GM12878 (cell line): ENCODE measurements around the gene LPCAT4. TPM values are rescaled to one million over a fixed set of nuclear protein-coding genes. Genes with fewer than 3 reads are reported as not detected.

Source experiments
- CBFB ChIP-seq: IDR thresholded peaks from 2 replicates; pipeline ENCODE4 v1.6.1; 2016; ENCODE audit warnings: antibody characterized with exemption, low read depth
- E4F1 ChIP-seq: fragments of 450-650 bp; IDR thresholded peaks from 2 replicates; pipeline ENCODE4 v1.6.1; 2018; ENCODE audit warnings: borderline replicate concordance, mild to moderate bottlenecking; ENCODE audit not compliant: partially characterized antibody
- HDAC6 ChIP-seq: fragments of 200-600 bp; sonication (generic); IDR thresholded peaks from one replicate; pipeline ENCODE4 v1.8.0; 2017; ENCODE audit warnings: antibody characterized with exemption; ENCODE audit not compliant: unreplicated experiment
- KDM1A ChIP-seq: fragments of 200-600 bp; sonication (generic); IDR thresholded peaks from 2 replicates; pipeline ENCODE4 v1.6.1; 2016; ENCODE audit warnings: borderline replicate concordance
- LARP7 ChIP-seq: fragments of 450-650 bp; IDR thresholded peaks from 2 replicates; pipeline ENCODE4 v1.6.1; 2017; ENCODE audit warnings: mild to moderate bottlenecking
- MXI1 ChIP-seq: fragments of 150-350 bp; IDR thresholded peaks from 2 replicates; pipeline ENCODE4 v1.6.1; 2011; ENCODE audit warnings: low read depth, mild to moderate bottlenecking, inconsistent platforms, low read length, improper control_type of control experiment
- NFIC ChIP-seq: IDR thresholded peaks from 2 replicates; pipeline ENCODE4 v1.6.1; 2012; ENCODE audit warnings: low read depth, mild to moderate bottlenecking, inconsistent platforms, low read length, moderate library complexity
- POLR2AphosphoS5 ChIP-seq: IDR thresholded peaks from 2 replicates; pipeline ENCODE4 v1.6.1; 2011; ENCODE audit warnings: mild to moderate bottlenecking, low read length, inconsistent platforms
- ZBTB11 ChIP-seq: fragments of 450-650 bp; formaldehyde crosslinking; IDR thresholded peaks from 2 replicates; pipeline ENCODE4 v1.5.0; 2022; ENCODE audit warnings: mild to moderate bottlenecking, missing genetic modification characterization
- ZNF207 ChIP-seq: fragments of 450-650 bp; IDR thresholded peaks from 2 replicates; pipeline ENCODE4 v1.6.1; 2014; ENCODE audit warnings: antibody characterized with exemption, mild to moderate bottlenecking, borderline replicate concordance
- ZNF24 ChIP-seq: fragments of 450-650 bp; IDR thresholded peaks from 2 replicates; pipeline ENCODE4 v1.6.1; 2017; ENCODE audit warnings: antibody characterized with exemption, mild to moderate bottlenecking
- ZNF592 ChIP-seq: fragments of 450-650 bp; IDR thresholded peaks from 2 replicates; pipeline ENCODE4 v1.6.1; 2017; ENCODE audit warnings: mild to moderate bottlenecking, moderate library complexity
- polyA plus RNA-seq, 11 experiments: library from polyadenylated mRNA; depleted of rRNA in 4 of 11; unstranded in 6 of 11; stranded (reverse) in 5 of 11; fragments of >200 nt; fragmentation: Nextera tagmentation in 4 of 11; fragmentation: Illumina TruSeq in 1 of 11; extraction: Ambion mirVana in 4 of 11; extraction: Trizol in 1 of 11; gene quantifications; 1 replicate in 1 of 11; 2 replicates in 10 of 11; pipeline versions ENCODE4 v1.2.1 to v1.2.3, GENCODE V29; 2011 to 2016; ENCODE audit warnings: inconsistent platforms in 2 of 11, missing spikeins in 2 of 11, low read depth in 1 of 11
- total RNA-seq, 4 experiments: library from RNA; depleted of rRNA in 3 of 4; stranded (reverse); fragments of >200 nt in 3 of 4; fragmentation: Illumina TruSeq in 1 of 4; extraction: Trizol in 1 of 4; gene quantifications; 2 replicates each; pipeline versions ENCODE4 v1.2.1 to v1.2.3, GENCODE V29; 2013 to 2021

LPCAT4 gene
- total and polyA plus RNA-seq, 10 of the 15 experiments (the other 5 are each of a cell fraction or from before 2014, with no cell fraction given), result 14.4 to 57.2 (median 33.0) TPM

GRCh38 chr15:34342737-34343575 lies 24.0 kb downstream of the LPCAT4 start, which contains the start of the genes NOP10 and NUTM1 (continued):
- TF ChIP-seq ZNF207, result peak; percentile 71; the same call in 1 of the 2 replicates
- peak; percentile 92 for TF ChIP-seq POLR2AphosphoS5
- TF ChIP-seq ZNF24, result 0 out of 2 replicates have a peak, but pooled peaks have one; percentile 38
- peak; percentile 67; the same call in 1 of the 2 replicates for TF ChIP-seq CBFB
- TF ChIP-seq KDM1A, result no peak
- peak; percentile 80 for TF ChIP-seq LARP7
- TF ChIP-seq ZNF592, result peak; percentile 42; the same call in 1 of the 2 replicates
- no peak for TF ChIP-seq E4F1
- TF ChIP-seq HDAC6, result no peak
- no peak; the same call in 1 of the 2 replicates for TF ChIP-seq ZBTB11 (CRISPR knock-in tag)
- peak; percentile 75 for TF ChIP-seq NFIC
- TF ChIP-seq MXI1, result peak; percentile 93; the same call in 1 of the 2 replicates
